ENCODE data around the gene PACRG. TPM values are rescaled to one million over a fixed set of nuclear protein-coding genes. Genes with fewer than 3 reads are reported as not detected.

PACRG gene
- total RNA-seq, 2 donors from 2014 or later = 1.7 TPM; not detected in 1

DNA sequence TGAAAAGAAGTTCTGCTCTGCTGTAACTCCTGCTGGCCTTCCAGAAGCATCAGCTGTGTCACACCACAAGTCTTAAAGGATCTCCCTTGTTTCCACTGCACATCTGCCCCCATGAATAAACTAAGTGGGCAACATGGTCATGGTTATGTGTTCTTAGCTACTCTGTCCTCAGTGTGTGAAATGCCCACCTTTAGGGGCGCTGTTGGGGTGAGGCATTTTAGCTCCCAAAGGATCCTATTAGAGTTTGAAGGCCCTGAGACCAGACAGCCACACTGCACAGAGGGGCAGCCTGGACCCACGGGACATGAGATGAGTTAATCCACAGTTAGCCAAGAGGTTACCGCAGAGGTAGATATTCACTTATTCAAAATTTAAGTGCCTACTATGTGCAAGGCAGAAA lies 392.4 kb downstream of the PACRG start:
- intact Hi-C loops (cut with DNase I) = no loop called here
- H3K27ac ChIP-seq = no peak overlapping the region
- no peak overlapping the region for H3K4me3 ChIP-seq
- TF ChIP-seq, protein P1, sequence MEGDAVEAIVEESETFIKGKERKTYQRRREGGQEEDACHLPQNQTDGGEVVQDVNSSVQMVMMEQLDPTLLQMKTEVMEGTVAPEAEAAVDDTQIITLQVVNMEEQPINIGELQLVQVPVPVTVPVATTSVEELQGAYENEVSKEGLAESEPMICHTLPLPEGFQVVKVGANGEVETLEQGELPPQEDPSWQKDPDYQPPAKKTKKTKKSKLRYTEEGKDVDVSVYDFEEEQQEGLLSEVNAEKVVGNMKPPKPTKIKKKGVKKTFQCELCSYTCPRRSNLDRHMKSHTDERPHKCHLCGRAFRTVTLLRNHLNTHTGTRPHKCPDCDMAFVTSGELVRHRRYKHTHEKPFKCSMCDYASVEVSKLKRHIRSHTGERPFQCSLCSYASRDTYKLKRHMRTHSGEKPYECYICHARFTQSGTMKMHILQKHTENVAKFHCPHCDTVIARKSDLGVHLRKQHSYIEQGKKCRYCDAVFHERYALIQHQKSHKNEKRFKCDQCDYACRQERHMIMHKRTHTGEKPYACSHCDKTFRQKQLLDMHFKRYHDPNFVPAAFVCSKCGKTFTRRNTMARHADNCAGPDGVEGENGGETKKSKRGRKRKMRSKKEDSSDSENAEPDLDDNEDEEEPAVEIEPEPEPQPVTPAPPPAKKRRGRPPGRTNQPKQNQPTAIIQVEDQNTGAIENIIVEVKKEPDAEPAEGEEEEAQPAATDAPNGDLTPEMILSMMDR (IDR thresholded peaks at IDR 0.05) = no peak
- no peak for DNase-seq
- no peaks in the 10 kb centered on the region for H3K36me3 ChIP-seq
- no peak overlapping the region for H3K9ac ChIP-seq (ENCODE audit: low read depth in 2 of 2, low read length in 2 of 2)
- H3K9me3 ChIP-seq = no peaks in the 10 kb centered on the region
- H3K4me1 ChIP-seq = no peaks in the 10 kb centered on the region
- no peaks in the 10 kb centered on the region for H3K27me3 ChIP-seq

DNA sequence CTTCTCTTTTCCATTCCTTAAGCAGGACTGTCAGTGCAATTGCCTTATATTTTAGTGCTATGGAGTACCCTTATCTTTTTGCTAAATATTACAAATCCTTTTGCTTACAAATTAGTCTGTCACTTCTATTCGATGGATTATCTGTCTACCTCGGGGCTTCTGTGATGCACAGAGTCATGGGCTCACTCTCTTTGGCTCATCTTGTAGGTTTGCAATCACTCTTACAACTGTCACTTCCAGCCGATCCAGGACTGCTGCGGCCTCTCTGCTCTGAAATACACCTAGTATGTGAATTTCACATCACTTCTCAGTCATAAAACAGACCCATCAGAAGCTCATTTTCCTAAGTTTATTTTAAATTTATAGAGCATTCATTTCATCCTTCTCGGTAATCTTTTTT lies 393.5 kb downstream of the PACRG start:
- Histone ChIP-seq H3K36me3 (no peaks in the 10 kb centered on the region), H3K9me3 (no peaks in the 10 kb centered on the region), H3K27ac (no peak overlapping the region), H3K4me1 (no peaks in the 10 kb centered on the region), H3K9ac (ENCODE audit: low read depth in 2 of 2, low read length in 2 of 2) (no peak overlapping the region), H3K4me3 (no peak overlapping the region), H3K27me3 (no peaks in the 10 kb centered on the region)
- intact Hi-C loops (cut with DNase I) = no loop called here
- DNase-seq = no peak
- TF ChIP-seq, protein P1 (IDR thresholded peaks at IDR 0.05) = no peak

DNA sequence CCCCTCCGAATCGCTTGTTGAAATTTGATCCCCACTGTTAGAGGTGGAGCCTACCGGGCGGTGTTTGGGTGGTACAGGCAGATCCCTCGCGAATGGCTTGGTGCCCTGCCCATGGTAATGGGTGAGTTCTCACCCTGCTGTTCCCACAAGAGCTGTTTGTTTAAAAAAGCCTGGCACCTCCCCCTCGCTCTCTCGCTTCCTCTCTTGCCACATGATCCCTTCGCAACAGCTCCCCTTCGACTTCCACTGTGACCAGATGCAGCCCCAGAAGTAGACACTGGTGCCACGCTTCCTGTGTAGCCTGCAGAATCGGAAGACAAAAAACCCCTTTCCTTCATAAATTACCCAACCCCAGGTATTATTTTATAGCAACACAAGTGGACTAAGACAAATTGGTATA lies 394.6 kb downstream of the PACRG start:
- H3K9ac ChIP-seq (ENCODE audit: low read depth in 2 of 2, low read length in 2 of 2) = no peak overlapping the region
- H3K36me3 ChIP-seq = no peaks in the 10 kb centered on the region
- no peaks in the 10 kb centered on the region for H3K4me1 ChIP-seq
- TF ChIP-seq, protein P1 (IDR thresholded peaks at IDR 0.05) = no peak
- no peak overlapping the region for H3K27ac ChIP-seq
- no peaks in the 10 kb centered on the region for H3K9me3 ChIP-seq
- DNase-seq = no peak
- no peak overlapping the region for H3K4me3 ChIP-seq
- intact Hi-C loops (cut with DNase I) = no loop called here
- no peaks in the 10 kb centered on the region for H3K27me3 ChIP-seq

DNA sequence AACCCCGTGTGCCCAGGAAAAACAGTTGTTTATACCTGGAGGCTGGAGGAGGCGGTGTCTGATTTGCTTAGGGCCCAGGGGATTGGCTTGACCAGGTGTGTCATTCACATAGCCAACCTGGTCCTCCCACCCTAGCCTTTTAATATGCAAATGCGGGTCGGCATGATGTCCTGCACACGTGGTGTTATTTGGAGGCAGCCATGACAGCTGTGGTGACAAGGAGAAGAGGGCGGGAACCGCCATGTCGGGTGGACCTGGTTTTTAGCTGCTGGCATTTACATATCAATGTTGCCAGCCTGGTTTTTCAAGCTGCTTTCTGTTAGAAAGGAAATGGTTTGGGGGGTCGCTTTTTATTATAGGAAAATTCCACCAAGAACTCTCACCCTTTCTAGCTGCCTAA lies 395.3 kb downstream of the PACRG start:
- H3K9me3 ChIP-seq = no peaks in the 10 kb centered on the region
- H3K36me3 ChIP-seq = no peaks in the 10 kb centered on the region
- H3K4me1 ChIP-seq = no peaks in the 10 kb centered on the region
- intact Hi-C loops (cut with DNase I) = no loop called here
- H3K27me3 ChIP-seq = no peaks in the 10 kb centered on the region
- DNase-seq = no peak
- no peak overlapping the region for H3K9ac ChIP-seq (ENCODE audit: low read depth in 2 of 2, low read length in 2 of 2)
- no peak overlapping the region for H3K27ac ChIP-seq
- H3K4me3 ChIP-seq = no peak overlapping the region
- TF ChIP-seq, protein P1 (IDR thresholded peaks at IDR 0.05) = no peak

DNA sequence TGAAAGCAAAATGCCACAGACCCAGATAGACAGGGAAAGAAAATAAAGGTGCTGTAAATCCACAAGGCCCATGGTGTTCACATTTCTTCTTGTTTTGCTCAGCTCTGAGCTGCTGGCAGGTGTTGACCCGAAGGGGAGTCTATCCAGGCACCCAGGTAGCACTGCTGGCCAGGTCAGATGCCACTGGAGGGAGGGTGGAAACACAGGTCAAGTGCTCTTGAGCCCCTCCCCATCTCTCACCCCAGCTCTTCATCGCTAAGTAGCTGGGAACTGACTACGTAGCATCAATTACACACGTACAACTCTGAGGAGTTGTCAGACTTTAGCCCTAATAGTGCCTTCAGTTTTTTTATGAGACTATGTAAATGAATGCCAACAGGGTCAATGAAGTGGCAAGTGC lies 399.0 kb downstream of the PACRG start:
- Histone ChIP-seq H3K27me3 (no peaks in the 10 kb centered on the region), H3K9me3 (no peaks in the 10 kb centered on the region), H3K9ac (ENCODE audit: low read depth in 2 of 2, low read length in 2 of 2) (no peak overlapping the region), H3K4me3 (no peak overlapping the region), H3K27ac (no peak overlapping the region), H3K36me3 (no peaks in the 10 kb centered on the region), H3K4me1 (no peaks in the 10 kb centered on the region)
- no peak for DNase-seq
- TF ChIP-seq, protein P1 (IDR thresholded peaks at IDR 0.05) = no peak
- intact Hi-C loops (cut with DNase I) = no loop called here

DNA sequence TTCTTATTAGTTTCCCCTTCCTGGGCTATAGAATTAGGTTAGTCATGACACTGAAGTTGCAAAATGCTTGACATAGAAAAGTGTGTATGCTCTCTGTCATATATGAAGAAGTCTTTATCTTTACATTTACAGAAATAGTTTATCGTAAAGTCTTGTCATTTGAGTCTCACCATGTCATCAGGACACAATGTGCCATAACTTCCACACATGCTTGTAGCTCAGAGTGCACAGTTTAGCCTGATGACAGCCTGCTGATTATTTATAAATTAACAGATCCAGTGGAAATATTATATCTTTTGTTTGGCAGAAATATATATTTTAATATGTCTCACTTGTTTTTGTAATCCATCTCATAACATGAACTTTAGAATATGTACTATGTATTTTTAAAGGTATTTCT lies 399.8 kb downstream of the PACRG start:
- H3K9me3 ChIP-seq = no peaks in the 10 kb centered on the region
- intact Hi-C loops (cut with DNase I) = no loop called here
- H3K27ac ChIP-seq = no peak overlapping the region
- no peaks in the 10 kb centered on the region for H3K36me3 ChIP-seq
- TF ChIP-seq, protein P1 (IDR thresholded peaks at IDR 0.05) = no peak
- DNase-seq = no peak
- no peaks in the 10 kb centered on the region for H3K27me3 ChIP-seq
- H3K4me1 ChIP-seq = no peaks in the 10 kb centered on the region
- no peak overlapping the region for H3K4me3 ChIP-seq
- H3K9ac ChIP-seq (ENCODE audit: low read depth in 2 of 2, low read length in 2 of 2) = no peak overlapping the region
